Omental fat pad (tissue), 4 donors: ENCODE measurements around the gene YTHDC1. TPM values are rescaled to one million over a fixed set of nuclear protein-coding genes. Genes with fewer than 3 reads are reported as not detected.
A peak's percentile ranks its signal among the peaks of the same experiment; 100 is the strongest.

Experiments used
- ATAC-seq: fragments of 150-250 bp; one replicate; pipeline ENCODE4 v1.9.1; 2016; ENCODE audit warnings: mild to moderate bottlenecking, moderate library complexity; ENCODE audit not compliant: low FRiP score
- DNase-seq: peaks from one replicate; pipeline ENCODE4 v3.0.0-alpha.2; 2019; ENCODE audit warnings: low spot score
- total RNA-seq, 4 donors: library from RNA; depleted of rRNA; stranded (reverse); fragments of >200 nt; gene quantifications; one replicate each; pipeline ENCODE4 v1.1.0, GENCODE V29; 2016
- TF ChIP-seq, protein P1 (sequence below), 3 donors: fragments of 450-650 bp; IDR thresholded peaks; one replicate each; pipeline ENCODE4 v1.5.1; 2016 to 2017; ENCODE audit warnings: antibody characterized with exemption in 3 of 3, mild to moderate bottlenecking in 3 of 3, moderate library complexity in 2 of 3

Gene YTHDC1
- total RNA-seq, 4 donors from 2014 or later = 43.3 to 78.2 (median 60.9) TPM

GRCh38 chr4:68346461-68346860 is 3.4 kb downstream of the YTHDC1 start:
- ATAC-seq (no peak), DNase-seq (no peak)
- TF ChIP-seq, protein P1, sequence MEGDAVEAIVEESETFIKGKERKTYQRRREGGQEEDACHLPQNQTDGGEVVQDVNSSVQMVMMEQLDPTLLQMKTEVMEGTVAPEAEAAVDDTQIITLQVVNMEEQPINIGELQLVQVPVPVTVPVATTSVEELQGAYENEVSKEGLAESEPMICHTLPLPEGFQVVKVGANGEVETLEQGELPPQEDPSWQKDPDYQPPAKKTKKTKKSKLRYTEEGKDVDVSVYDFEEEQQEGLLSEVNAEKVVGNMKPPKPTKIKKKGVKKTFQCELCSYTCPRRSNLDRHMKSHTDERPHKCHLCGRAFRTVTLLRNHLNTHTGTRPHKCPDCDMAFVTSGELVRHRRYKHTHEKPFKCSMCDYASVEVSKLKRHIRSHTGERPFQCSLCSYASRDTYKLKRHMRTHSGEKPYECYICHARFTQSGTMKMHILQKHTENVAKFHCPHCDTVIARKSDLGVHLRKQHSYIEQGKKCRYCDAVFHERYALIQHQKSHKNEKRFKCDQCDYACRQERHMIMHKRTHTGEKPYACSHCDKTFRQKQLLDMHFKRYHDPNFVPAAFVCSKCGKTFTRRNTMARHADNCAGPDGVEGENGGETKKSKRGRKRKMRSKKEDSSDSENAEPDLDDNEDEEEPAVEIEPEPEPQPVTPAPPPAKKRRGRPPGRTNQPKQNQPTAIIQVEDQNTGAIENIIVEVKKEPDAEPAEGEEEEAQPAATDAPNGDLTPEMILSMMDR (IDR thresholded peaks at IDR 0.05) = no peak

DNA sequence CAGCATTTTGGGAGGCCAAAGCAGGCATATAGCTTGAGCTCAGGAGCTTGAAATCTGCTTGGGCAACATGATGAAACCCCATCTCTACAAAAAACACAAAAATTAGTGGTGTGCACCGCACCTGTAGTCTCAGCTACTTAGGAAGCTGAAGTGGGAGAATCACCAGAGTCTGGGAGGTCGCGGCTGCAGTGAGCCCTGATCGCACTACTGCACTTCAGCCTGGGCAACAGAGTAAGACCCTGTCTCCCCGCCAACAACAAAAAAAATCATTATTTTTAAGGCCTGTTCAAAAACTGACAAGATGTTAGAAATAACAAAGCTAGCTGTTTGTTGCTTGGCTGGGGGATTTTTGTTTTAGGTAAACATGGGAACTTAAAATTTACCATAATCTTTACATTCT is 5.1 kb downstream of the YTHDC1 start:
- DNase-seq = no peak
- ATAC-seq = no peak
- TF ChIP-seq, protein P1 (IDR thresholded peaks at IDR 0.05) = no peak

DNA sequence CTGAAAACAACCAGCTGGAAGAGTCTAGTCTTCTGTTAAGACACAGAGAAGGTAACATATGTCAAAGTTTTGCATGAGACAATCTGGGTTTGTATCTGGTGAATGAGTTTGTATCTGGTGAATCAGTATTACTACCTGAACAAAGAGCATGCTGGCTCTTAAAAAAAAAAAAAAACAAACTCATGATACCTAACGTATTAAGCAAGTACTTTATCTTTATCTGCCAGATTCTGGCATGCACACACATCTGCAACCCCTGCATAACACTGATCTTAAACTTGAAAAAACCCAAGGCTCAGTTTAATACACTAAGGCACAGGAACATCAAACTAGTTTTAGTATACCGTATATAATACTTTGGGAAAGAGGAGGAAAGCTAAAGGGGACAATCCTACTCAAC is 5.8 kb downstream of the YTHDC1 start:
- ATAC-seq (no peak), DNase-seq (no peak)
- TF ChIP-seq, protein P1 (IDR thresholded peaks at IDR 0.05) = no peak

GRCh38 chr4:68342134-68342533 is 7.8 kb downstream of the YTHDC1 start:
- ATAC-seq (peak; percentile 63), DNase-seq (no peak)
- TF ChIP-seq, protein P1 (IDR thresholded peaks at IDR 0.05) = no peak

DNA sequence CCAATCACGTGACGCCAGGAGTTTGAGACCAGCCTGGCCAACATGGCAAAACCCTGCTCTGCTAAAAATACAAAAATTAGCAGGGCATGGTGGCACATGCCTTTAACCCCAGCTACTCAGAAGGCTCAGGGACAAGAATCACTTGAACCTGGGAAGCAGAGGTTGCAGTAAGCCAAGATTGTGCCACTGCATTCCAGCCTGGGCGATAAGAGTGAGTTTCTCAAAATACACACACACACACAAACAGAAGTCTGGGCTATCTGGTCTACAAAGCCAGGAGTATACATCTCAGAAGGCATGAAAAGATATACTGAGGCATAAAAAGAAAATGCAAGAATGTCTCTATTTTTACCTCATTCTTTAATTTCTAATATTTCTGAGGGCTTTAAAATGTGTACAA is 11.3 kb downstream of the YTHDC1 start:
- DNase-seq (no peak), ATAC-seq (no peak)
- TF ChIP-seq, protein P1 (IDR thresholded peaks at IDR 0.05) = no peak

GRCh38 chr4:68337522-68337921 is 12.4 kb downstream of the YTHDC1 start:
- TF ChIP-seq, protein P1 (IDR thresholded peaks at IDR 0.05) = no peak
- DNase-seq (no peak), ATAC-seq (no peak)

DNA sequence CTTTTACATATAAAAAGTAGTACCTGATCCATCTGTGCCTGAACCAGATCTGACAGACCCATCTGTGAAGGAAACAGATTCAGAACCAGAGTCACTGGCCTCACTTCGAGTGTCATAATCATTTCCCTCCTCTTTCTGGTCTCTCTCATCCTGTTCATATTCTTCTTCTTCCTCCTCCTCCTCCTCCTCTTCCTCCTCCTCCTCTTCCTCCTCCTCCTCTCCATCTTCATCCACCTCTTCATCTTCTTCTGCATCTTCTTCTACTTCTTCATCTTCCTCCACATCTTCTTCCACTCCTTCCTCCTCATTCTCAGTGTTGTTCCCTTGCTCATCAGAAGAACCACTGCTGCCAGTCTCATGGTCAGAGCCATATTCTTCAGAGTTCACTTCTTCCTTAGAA is 12.9 kb downstream of the YTHDC1 start:
- no peak for ATAC-seq
- no peak for DNase-seq
- TF ChIP-seq, protein P1 (IDR thresholded peaks at IDR 0.05) = no peak
